ENCODE measurements around the gene ADGB.
"Not testable (repeated sequence)": the region's sequence is repeated elsewhere in the genome, so short reads cannot be mapped to it uniquely, and the experiment has no call there.

Gene ADGB

DNA sequence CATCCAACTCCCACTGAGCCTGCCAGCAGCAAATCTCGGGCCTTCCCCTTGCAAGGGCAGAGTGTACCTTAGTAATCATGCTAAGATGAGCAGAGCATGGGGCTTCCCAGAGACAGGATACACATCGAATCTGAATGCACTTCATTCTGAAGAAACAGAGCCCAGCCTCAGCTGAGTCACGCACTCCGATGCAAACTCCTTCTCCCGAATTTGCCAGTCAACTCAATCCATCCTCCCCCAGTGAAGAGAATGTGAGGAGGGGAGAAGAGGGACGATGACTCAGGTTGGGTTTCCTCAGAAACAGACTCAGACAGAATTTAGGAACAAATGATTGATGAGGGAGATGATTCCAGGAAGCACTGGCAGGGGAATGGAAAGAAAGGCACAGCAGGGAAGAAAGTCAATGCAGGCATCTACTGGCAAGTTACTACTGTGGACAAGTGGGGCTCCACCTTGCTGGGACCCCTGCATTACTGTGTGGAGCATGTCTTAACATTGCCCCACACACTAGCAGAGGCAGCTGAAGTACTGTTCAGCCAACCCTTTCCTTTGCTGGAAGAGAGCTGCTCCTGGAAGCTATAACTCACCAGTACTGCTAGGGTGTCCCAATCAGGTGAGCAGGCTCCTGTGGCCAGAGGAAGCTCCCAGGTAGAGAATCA is 251.6 kb downstream of the ADGB start:
- TF ChIP-seq, protein P1, sequence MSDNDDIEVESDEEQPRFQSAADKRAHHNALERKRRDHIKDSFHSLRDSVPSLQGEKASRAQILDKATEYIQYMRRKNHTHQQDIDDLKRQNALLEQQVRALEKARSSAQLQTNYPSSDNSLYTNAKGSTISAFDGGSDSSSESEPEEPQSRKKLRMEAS (IDR thresholded peaks at IDR 0.05; ENCODE audit: low read depth, low read length): no peak
- TF ChIP-seq POLR2A (IDR thresholded peaks at IDR 0.05; ENCODE audit: extremely low read depth, insufficient read length): no peak
- no peak for TF ChIP-seq MYC (IDR thresholded peaks at IDR 0.05; ENCODE audit: low read depth, low read length)
- TF ChIP-seq, protein P2, sequence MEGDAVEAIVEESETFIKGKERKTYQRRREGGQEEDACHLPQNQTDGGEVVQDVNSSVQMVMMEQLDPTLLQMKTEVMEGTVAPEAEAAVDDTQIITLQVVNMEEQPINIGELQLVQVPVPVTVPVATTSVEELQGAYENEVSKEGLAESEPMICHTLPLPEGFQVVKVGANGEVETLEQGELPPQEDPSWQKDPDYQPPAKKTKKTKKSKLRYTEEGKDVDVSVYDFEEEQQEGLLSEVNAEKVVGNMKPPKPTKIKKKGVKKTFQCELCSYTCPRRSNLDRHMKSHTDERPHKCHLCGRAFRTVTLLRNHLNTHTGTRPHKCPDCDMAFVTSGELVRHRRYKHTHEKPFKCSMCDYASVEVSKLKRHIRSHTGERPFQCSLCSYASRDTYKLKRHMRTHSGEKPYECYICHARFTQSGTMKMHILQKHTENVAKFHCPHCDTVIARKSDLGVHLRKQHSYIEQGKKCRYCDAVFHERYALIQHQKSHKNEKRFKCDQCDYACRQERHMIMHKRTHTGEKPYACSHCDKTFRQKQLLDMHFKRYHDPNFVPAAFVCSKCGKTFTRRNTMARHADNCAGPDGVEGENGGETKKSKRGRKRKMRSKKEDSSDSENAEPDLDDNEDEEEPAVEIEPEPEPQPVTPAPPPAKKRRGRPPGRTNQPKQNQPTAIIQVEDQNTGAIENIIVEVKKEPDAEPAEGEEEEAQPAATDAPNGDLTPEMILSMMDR (IDR thresholded peaks at IDR 0.05; ENCODE audit: low read depth, low read length): no peak
- no peak for DNase-seq (ENCODE audit: low read depth)
- no peak overlapping the region for H3K4me3 ChIP-seq (ENCODE audit: low read depth, low read length)

DNA sequence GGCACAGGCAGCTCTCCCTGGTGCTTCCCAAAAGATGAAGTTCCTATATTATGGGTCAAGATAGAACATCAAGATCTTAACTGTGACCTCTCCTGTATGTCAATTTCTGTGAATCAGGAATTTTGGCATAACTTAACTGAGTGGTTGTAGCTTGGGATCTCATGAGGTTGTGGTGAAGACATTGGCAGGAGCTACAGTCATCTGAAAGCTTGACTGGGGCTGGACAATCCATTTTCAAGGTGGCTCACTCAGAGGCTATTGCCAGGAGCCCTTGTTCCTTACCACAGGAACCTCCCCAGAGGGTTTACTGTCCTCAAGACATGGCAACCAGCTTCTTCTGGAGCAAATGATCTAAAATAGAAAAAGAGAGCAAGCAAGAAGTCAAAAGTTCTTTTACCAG is 252.2 kb downstream of the ADGB start:
- no peak for DNase-seq (ENCODE audit: low read depth)
- no peak for TF ChIP-seq POLR2A (IDR thresholded peaks at IDR 0.05; ENCODE audit: extremely low read depth, insufficient read length)
- TF ChIP-seq MYC (IDR thresholded peaks at IDR 0.05; ENCODE audit: low read depth, low read length): no peak
- TF ChIP-seq, protein P2 (IDR thresholded peaks at IDR 0.05; ENCODE audit: low read depth, low read length): no peak
- TF ChIP-seq, protein P1 (IDR thresholded peaks at IDR 0.05; ENCODE audit: low read depth, low read length): no peak
- no peak overlapping the region for H3K4me3 ChIP-seq (ENCODE audit: low read depth, low read length)

DNA sequence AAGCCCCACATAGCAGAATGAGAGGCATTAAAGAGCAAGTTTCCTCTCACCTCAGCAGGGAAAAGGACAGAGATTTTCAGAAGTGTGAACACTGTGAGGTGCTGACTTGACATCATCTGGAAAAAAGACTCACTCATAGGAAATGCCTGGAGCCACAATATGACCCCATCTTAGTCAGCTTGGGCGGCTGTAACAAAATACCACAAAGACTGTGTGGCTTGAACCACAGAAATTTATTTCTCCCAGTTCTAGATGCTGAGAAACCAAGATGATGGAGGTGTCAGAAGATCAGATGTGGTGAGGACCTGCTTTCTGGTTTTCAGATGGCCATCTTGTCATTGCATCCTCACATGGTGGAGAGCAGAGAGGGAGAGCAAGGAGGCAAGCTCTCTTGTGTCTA is 253.1 kb downstream of the ADGB start:
- H3K4me3 ChIP-seq (ENCODE audit: low read depth, low read length): no peak overlapping the region
- DNase-seq (ENCODE audit: low read depth): peak; percentile 19
- no peak for TF ChIP-seq MYC (IDR thresholded peaks at IDR 0.05; ENCODE audit: low read depth, low read length)
- TF ChIP-seq POLR2A (IDR thresholded peaks at IDR 0.05; ENCODE audit: extremely low read depth, insufficient read length): no peak
- TF ChIP-seq, protein P1 (IDR thresholded peaks at IDR 0.05; ENCODE audit: low read depth, low read length): no peak
- TF ChIP-seq, protein P2 (IDR thresholded peaks at IDR 0.05; ENCODE audit: low read depth, low read length): no peak

DNA sequence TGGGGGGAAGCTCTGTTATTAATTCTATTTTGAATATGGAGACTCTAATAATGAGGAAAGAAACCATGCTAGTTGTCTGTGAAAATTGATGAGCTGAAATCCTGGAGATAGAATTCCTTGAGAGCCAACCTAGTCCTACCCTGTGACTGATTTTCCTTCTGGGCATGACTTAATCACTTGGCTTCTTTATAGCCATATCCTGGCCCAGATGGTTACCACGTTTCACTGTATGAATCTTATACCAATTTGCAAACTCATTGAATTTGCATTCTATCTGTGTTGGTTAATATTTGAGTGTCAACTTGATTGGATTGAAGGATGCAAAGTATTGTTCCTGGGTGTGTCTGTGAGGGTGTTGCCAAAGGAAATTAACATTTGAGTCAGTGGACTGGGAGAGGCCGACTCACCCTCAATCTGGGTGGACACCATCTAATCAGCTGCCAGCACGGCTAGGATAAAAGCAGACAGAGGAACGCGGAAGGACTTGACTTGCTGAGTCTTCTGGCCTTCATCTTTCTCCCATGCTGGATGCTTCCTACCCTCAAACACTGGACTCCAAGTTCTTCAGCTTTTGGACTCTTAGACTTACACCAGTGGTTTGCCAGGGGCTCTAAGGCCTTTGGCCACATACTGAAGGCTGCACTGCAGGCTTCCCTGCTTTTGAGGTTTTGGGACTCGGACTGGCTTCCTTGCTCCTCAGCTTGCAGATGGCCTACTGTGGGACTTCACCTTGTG is 255.9 kb downstream of the ADGB start:
- not testable (repeated sequence) for H3K4me3 ChIP-seq (ENCODE audit: low read depth, low read length); DNase-seq (ENCODE audit: low read depth)

DNA sequence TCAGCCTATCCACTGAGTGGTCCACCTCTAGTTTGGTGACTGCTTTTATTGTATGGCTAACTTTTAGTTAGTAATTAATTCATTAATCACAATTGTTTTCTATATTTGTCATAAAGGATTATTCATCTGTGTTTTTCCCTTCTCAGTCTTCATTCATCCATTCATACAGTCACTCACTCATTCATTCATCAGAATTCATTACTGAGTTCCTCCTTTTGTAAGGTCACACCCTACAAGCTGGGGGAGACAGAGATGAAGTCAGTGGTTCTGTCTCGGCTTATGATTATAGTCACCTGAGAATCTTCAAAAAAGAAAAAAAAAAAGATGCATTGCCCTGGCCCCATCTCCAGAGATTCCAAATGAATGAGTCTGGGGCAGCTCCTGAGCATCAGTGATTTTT is 257.1 kb downstream of the ADGB start:
- H3K4me3 ChIP-seq (ENCODE audit: low read depth, low read length): no peak overlapping the region
- DNase-seq (ENCODE audit: low read depth): no peak
- TF ChIP-seq, protein P1 (IDR thresholded peaks at IDR 0.05; ENCODE audit: low read depth, low read length): no peak
- TF ChIP-seq POLR2A (IDR thresholded peaks at IDR 0.05; ENCODE audit: extremely low read depth, insufficient read length): no peak

DNA sequence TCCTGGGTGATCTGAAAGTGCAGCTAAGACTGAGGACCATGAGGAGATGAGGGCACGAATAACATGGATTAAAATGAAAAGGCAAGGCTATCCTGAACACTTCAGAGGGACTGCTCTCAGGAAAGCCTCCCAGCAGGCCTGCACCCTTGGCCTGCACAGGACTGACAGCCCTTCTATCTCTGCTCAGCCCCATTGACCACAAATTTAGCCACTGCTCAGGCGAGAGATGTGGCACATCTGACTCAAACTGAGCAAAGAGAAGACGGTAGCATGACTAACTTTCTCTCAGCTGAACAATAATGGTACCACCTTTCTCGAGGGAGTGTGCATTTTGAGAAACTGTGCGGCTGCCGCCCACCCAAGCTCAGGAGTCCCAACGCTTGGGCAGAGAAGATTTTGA is 257.5 kb downstream of the ADGB start:
- H3K4me3 ChIP-seq (ENCODE audit: low read depth, low read length): no peak overlapping the region
- DNase-seq (ENCODE audit: low read depth): no peak
- TF ChIP-seq, protein P1 (IDR thresholded peaks at IDR 0.05; ENCODE audit: low read depth, low read length): no peak
- TF ChIP-seq POLR2A (IDR thresholded peaks at IDR 0.05; ENCODE audit: extremely low read depth, insufficient read length): no peak
- TF ChIP-seq, protein P2 (IDR thresholded peaks at IDR 0.05; ENCODE audit: low read depth, low read length): no peak
- TF ChIP-seq MYC (IDR thresholded peaks at IDR 0.05; ENCODE audit: low read depth, low read length): no peak
